HepG2 (cell line): Measurements from ENCODE around the gene PWP1. TPM values are rescaled to one million over a fixed set of nuclear protein-coding genes. Genes with fewer than 3 reads are reported as not detected.

ENCODE experiments used
- AKNA ChIP-seq: sonication (generic); formaldehyde crosslinking; IDR thresholded peaks from 2 replicates; pipeline ENCODE4 v1.4.0; 2020; ENCODE audit warnings: missing genetic modification reagents, borderline replicate concordance
- DBP ChIP-seq: sonication (generic); formaldehyde crosslinking; IDR thresholded peaks from 2 replicates; pipeline ENCODE4 v1.4.0; 2020; ENCODE audit warnings: missing genetic modification reagents; ENCODE audit errors: not compliant biosample characterization
- GABPA ChIP-seq, 2 experiments: IDR thresholded peaks; 2 replicates each; pipeline ENCODE4 v1.6.1; 2011 to 2016; ENCODE audit warnings: low read depth in 2 of 2, low read length in 1 of 2, missing biosample characterization in 1 of 2, missing genetic modification characterization in 1 of 2
- PHF21A ChIP-seq: sonication (generic); formaldehyde crosslinking; IDR thresholded peaks from 2 replicates; pipeline ENCODE4 v1.5.0; 2020; ENCODE audit warnings: mild to moderate bottlenecking, missing genetic modification reagents
- PLSCR1 ChIP-seq: sonication (generic); formaldehyde crosslinking; IDR thresholded peaks from 2 replicates; pipeline ENCODE4 v1.5.0; 2020; ENCODE audit warnings: missing genetic modification reagents, mild to moderate bottlenecking, borderline replicate concordance
- ZHX2 ChIP-seq, 2 experiments: sonication (generic) in 1 of 2; formaldehyde crosslinking in 1 of 2; IDR thresholded peaks; 2 replicates each; pipeline versions ENCODE4 v1.6.1 to v1.9.0; 2014 to 2022; ENCODE audit warnings: antibody characterized with exemption in 1 of 2, borderline replicate concordance in 1 of 2, inconsistent platforms in 1 of 2, low read depth in 1 of 2, missing genetic modification reagents in 1 of 2
- polyA plus RNA-seq, 8 experiments: library from polyadenylated mRNA; depleted of rRNA in 3 of 8; stranded (reverse) in 7 of 8; unstranded in 1 of 8; fragments of >200 nt; fragmentation: Illumina TruSeq in 4 of 8; extraction: Trizol in 4 of 8; gene quantifications; 2 replicates each; pipeline versions ENCODE4 v1.2.1 to v1.2.3, GENCODE V29; 2011 to 2016; ENCODE audit warnings: low read depth in 4 of 8, missing spikeins in 1 of 8, mixed read lengths in 1 of 8; ENCODE audit not compliant: insufficient read depth in 1 of 8
- total RNA-seq, 5 experiments: library from RNA; depleted of rRNA; stranded (reverse); fragments of >200 nt; fragmentation: Illumina TruSeq; extraction: Trizol; gene quantifications; 2 replicates each; pipeline ENCODE4 v1.2.3, GENCODE V29; 2016; ENCODE audit warnings: low read depth in 1 of 5
- TF ChIP-seq, protein P1 (sequence below): sonication (generic); formaldehyde crosslinking; IDR thresholded peaks from 2 replicates; pipeline ENCODE4 v1.5.1; 2020; ENCODE audit warnings: mild to moderate bottlenecking, missing genetic modification reagents, borderline replicate concordance
- TF ChIP-seq, protein P2 (sequence below): sonication (generic); formaldehyde crosslinking; IDR thresholded peaks from 2 replicates; pipeline ENCODE4 v1.8.1; 2023; ENCODE audit warnings: mild to moderate bottlenecking, missing genetic modification reagents

The PWP1 gene
- total and polyA plus RNA-seq, 2 of the 13 experiments (the other 11 are each of a cell fraction or from before 2014, with no cell fraction given) = 65.9 to 70.2 TPM

- TF ChIP-seq AKNA (CRISPR knock-in tag) (no peak; the same call in 1 of the 2 replicates), ZHX2 (IDR thresholded peaks at IDR 0.05; ENCODE audit: low read depth) (peak; percentile 55; the same call in 1 of the 2 replicates), ZHX2 (CRISPR knock-in tag; IDR thresholded peaks at IDR 0.05; ENCODE audit: borderline replicate concordance) (no peak), DBP (CRISPR knock-in tag) (peak; percentile 61), PLSCR1 (CRISPR knock-in tag) (no peak), PHF21A (CRISPR knock-in tag) (peak; percentile 75), GABPA (IDR thresholded peaks at IDR 0.05; ENCODE audit: low read depth, low read length) (no peak), GABPA (CRISPR knock-in tag; IDR thresholded peaks at IDR 0.05; ENCODE audit: low read depth) (peak; percentile 75)
- TF ChIP-seq, protein P1, sequence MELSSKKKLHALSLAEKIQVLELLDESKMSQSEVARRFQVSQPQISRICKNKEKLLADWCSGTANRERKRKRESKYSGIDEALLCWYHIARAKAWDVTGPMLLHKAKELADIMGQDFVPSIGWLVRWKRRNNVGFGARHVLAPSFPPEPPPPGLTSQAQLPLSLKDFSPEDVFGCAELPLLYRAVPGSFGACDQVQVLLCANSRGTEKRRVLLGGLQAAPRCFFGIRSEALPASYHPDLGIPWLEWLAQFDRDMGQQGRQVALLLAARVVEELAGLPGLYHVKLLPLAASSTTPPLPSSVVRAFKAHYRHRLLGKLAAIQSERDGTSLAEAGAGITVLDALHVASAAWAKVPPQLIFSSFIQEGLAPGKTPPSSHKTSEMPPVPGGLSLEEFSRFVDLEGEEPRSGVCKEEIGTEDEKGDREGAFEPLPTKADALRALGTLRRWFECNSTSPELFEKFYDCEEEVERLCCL (CRISPR knock-in tag) = no peak
- TF ChIP-seq, protein P2, sequence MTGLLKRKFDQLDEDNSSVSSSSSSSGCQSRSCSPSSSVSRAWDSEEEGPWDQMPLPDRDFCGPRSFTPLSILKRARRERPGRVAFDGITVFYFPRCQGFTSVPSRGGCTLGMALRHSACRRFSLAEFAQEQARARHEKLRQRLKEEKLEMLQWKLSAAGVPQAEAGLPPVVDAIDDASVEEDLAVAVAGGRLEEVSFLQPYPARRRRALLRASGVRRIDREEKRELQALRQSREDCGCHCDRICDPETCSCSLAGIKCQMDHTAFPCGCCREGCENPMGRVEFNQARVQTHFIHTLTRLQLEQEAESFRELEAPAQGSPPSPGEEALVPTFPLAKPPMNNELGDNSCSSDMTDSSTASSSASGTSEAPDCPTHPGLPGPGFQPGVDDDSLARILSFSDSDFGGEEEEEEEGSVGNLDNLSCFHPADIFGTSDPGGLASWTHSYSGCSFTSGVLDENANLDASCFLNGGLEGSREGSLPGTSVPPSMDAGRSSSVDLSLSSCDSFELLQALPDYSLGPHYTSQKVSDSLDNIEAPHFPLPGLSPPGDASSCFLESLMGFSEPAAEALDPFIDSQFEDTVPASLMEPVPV = no peak
Measured at GRCh38 chr12:107681836-107682820, 3.5 kb upstream of the PWP1 start (continued).
